Subcutaneous abdominal adipose tissue (tissue), 5 donors: ENCODE data around the gene CNTNAP5.

ENCODE experiments used
- H3K27ac ChIP-seq: one replicate; pipeline ENCODE4 v1.7.0; 2013; ENCODE audit warnings: low read depth, mild to moderate bottlenecking, inconsistent platforms, low read length, moderate library complexity
- H3K27me3 ChIP-seq, 5 donors: one replicate each; pipeline ENCODE4 v1.7.0; 2013; ENCODE audit warnings: low read length in 5 of 5, inconsistent platforms in 1 of 5; ENCODE audit not compliant: control insufficient read depth in 5 of 5, insufficient read depth in 4 of 5
- H3K36me3 ChIP-seq, 5 donors: one replicate each; pipeline ENCODE4 v1.7.0; 2013; ENCODE audit warnings: low read length in 5 of 5; ENCODE audit not compliant: control insufficient read depth in 5 of 5, insufficient read depth in 5 of 5
- H3K4me1 ChIP-seq, 5 donors: one replicate each; pipeline ENCODE4 v1.7.0; 2013; ENCODE audit warnings: low read length in 5 of 5, mild to moderate bottlenecking in 3 of 5, moderate library complexity in 1 of 5; ENCODE audit not compliant: control insufficient read depth in 5 of 5, insufficient read depth in 5 of 5
- H3K4me3 ChIP-seq, 5 donors: one replicate each; pipeline ENCODE4 v1.7.0; 2013; ENCODE audit warnings: low read length in 5 of 5, low read depth in 1 of 5
- H3K9ac ChIP-seq, 5 donors: one replicate each; pipeline ENCODE4 v1.7.0; 2013; ENCODE audit warnings: low read length in 5 of 5, mild to moderate bottlenecking in 4 of 5, moderate library complexity in 3 of 5
- H3K9me3 ChIP-seq, 5 donors: one replicate each; pipeline ENCODE4 v1.7.0; 2013; ENCODE audit warnings: low read length in 5 of 5; ENCODE audit not compliant: control insufficient read depth in 5 of 5
- donor health status: healthy.
- donor health status: healthy.
- donor health status: healthy.
- donor health status: healthy.
- donor health status: healthy.

Gene CNTNAP5

DNA sequence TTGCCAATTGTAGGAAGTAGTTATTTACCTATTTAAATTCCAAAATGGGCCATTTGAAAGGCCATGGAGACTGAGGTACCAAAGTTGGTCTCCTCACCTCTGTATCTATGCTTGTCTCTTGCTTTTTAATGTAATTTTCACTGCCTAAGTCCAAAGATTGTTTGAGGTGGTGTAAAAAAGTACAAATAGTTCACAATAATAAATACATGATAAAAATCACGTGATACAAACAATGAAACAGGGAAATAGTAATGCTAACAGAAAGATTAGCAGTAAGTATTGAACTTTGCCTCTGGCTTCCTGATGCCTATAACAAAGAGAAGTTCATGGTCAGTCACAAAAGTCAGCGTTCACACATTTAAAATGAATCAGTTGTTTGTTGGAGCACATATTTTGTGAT lies 67.6 kb downstream of the CNTNAP5 start:
- Histone ChIP-seq H3K4me1 (no peaks in the 10 kb centered on the region), H3K27me3 (no peaks in the 10 kb centered on the region), H3K9me3 (peaks cover 0 to 4% (median 0%) of the 10 kb centered on the region in 5 donors), H3K9ac (no peak overlapping the region), H3K4me3 (no peak overlapping the region), H3K27ac (no peak overlapping the region), H3K36me3 (no peaks in the 10 kb centered on the region)

- no peaks in the 10 kb centered on the region for H3K4me1 ChIP-seq
- no peaks in the 10 kb centered on the region for H3K27me3 ChIP-seq
- H3K27ac ChIP-seq = no peak overlapping the region
- no peak overlapping the region for H3K4me3 ChIP-seq
- H3K36me3 ChIP-seq = no peaks in the 10 kb centered on the region
- H3K9ac ChIP-seq = no peak overlapping the region
- H3K9me3 ChIP-seq = no peaks in the 10 kb centered on the region
Measured at GRCh38 chr2:124104914-124105313, 79.8 kb downstream of the CNTNAP5 start.

DNA sequence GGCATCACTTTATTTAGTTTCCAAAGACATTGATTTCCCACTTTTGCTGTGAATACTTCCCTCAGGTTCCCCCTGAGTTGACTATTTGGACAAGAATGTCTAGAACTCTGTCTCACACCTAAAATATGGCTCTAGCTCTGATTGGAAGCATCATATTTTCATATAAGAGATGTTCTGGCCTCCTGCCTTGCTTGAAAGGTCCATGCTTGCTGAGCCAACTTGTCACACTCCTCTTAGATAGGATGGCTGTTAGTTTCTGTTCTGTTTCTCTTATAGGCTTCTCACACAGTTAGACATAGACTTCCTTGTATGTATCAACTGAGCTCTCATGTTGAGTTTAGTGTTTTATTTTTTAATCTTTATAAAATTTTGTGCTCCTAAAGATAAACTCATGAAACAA lies 87.1 kb downstream of the CNTNAP5 start:
- Histone ChIP-seq H3K27me3 (no peaks in the 10 kb centered on the region), H3K9ac (no peak overlapping the region), H3K36me3 (no peaks in the 10 kb centered on the region), H3K27ac (no peak overlapping the region), H3K4me1 (no peaks in the 10 kb centered on the region), H3K9me3 (no peaks in the 10 kb centered on the region), H3K4me3 (no peak overlapping the region)

- no peaks in the 10 kb centered on the region for H3K36me3 ChIP-seq
- H3K9me3 ChIP-seq = no peaks in the 10 kb centered on the region
- H3K27ac ChIP-seq = no peak overlapping the region
- H3K27me3 ChIP-seq = no peaks in the 10 kb centered on the region
- H3K4me3 ChIP-seq = no peak overlapping the region
- H3K9ac ChIP-seq = no peak overlapping the region
- no peaks in the 10 kb centered on the region for H3K4me1 ChIP-seq
Measured at GRCh38 chr2:124112966-124113365, 87.9 kb downstream of the CNTNAP5 start.

DNA sequence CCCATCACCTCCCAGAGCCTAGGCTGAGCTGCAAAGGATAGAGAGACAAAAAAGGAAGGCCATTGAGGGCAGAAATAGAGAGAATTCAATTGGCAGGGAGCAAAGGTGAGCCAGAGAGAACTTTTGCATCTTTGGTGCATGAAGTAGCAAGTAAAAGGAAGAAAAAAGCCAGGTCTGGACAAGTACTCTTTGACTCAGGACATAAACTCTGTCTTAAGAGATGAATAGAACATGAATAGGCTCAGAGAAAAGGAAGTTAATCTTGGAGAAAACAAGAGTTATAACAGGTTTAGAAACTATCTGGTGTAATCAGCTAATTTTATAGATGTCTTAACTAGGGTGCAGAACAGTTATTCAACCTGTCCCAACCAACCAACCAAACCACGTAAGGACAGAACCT lies 95.2 kb downstream of the CNTNAP5 start:
- peaks cover 0 to 2% (median 0%) of the 10 kb centered on the region in 5 donors for H3K9me3 ChIP-seq

GRCh38 chr2:124121106-124121505 lies 96.0 kb downstream of the CNTNAP5 start:
- H3K36me3 ChIP-seq = no peaks in the 10 kb centered on the region
- H3K4me1 ChIP-seq = no peaks in the 10 kb centered on the region
- H3K4me3 ChIP-seq = no peak overlapping the region
- H3K9ac ChIP-seq = no peak overlapping the region
- H3K9me3 ChIP-seq = peaks cover 0 to 2% (median 0%) of the 10 kb centered on the region in 5 donors
- H3K27ac ChIP-seq = no peak overlapping the region
- H3K27me3 ChIP-seq = no peaks in the 10 kb centered on the region

More for the DNA sequence above, 95.2 kb downstream of the CNTNAP5 start:
- Histone ChIP-seq H3K36me3 (no peaks in the 10 kb centered on the region), H3K9ac (no peak overlapping the region), H3K4me1 (no peaks in the 10 kb centered on the region), H3K27ac (no peak overlapping the region), H3K27me3 (no peaks in the 10 kb centered on the region), H3K4me3 (no peak overlapping the region)

GRCh38 chr2:124121760-124122275 lies 96.7 kb downstream of the CNTNAP5 start:
- no peak overlapping the region for H3K27ac ChIP-seq
- H3K9ac ChIP-seq = no peak overlapping the region
- H3K9me3 ChIP-seq = peaks cover 0 to 2% (median 0%) of the 10 kb centered on the region in 5 donors
- no peaks in the 10 kb centered on the region for H3K36me3 ChIP-seq
- H3K4me1 ChIP-seq = no peaks in the 10 kb centered on the region
- H3K4me3 ChIP-seq = no peak overlapping the region
- H3K27me3 ChIP-seq = no peaks in the 10 kb centered on the region

DNA sequence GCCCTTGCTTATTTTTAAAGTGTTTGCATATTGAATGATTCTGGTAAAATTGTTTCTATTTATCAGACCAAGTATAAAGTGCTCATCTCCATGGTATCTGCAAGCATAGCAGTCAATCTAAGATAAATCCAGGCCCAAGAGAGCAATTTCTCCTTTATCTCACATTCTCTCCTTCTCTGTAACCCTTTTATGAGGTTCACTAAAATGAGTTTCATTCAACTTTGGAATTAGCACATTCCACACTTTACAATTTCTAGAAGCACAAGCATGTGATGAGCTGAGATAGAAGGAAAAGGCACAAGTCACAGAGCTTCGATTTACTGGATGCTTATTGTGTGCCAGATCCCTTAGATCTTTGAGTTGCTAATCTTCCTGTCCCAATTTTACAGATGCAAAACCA lies 97.3 kb downstream of the CNTNAP5 start:
- no peak overlapping the region for H3K4me3 ChIP-seq
- no peaks in the 10 kb centered on the region for H3K4me1 ChIP-seq
- no peaks in the 10 kb centered on the region for H3K27me3 ChIP-seq
- H3K9me3 ChIP-seq = peaks cover 0 to 2% (median 0%) of the 10 kb centered on the region in 5 donors
- no peak overlapping the region for H3K27ac ChIP-seq
- H3K36me3 ChIP-seq = no peaks in the 10 kb centered on the region
- H3K9ac ChIP-seq = no peak overlapping the region

DNA sequence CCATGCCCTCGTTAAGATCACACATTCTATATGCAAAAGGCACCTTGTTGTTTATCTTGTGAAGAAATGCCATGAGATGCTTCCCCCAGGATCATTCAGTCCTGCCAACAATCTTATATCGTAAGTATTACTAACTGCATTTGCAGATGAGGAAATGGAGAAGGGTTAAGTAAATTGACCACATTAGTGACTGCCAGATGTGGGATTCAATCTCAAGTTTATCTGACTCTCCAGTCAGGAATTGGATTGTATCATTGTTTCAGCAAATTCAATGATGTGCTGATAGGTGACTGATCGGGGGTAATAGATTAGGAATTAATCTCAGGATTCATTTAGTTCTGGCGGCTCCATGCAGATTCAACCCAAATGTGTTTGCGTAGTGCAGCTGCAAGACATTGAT lies 106.2 kb downstream of the CNTNAP5 start:
- H3K36me3 ChIP-seq = no peaks in the 10 kb centered on the region
- no peak overlapping the region for H3K4me3 ChIP-seq
- H3K9me3 ChIP-seq = no peaks in the 10 kb centered on the region

DNA sequence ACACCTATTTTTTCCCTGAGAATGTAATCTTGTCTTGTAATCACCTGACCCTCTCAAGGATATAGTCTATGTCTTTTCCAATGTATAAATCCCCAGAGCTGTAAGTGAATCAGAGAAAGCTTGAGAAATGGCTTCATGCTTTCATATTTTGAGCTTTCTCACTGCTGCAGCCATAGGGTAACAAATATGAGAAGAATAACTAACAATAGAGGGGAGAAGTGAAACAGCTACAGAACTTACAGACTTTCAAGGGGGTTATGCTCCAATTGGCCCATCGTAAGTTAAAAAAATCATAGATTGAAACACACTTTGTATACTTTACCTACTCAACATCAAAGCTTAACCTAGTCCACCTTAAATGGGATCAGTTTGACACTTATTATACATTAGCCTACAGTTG lies 111.0 kb downstream of the CNTNAP5 start:
- Histone ChIP-seq H3K4me1 (no peaks in the 10 kb centered on the region), H3K4me3 (no peak overlapping the region), H3K27ac (no peak overlapping the region), H3K27me3 (no peaks in the 10 kb centered on the region), H3K36me3 (no peaks in the 10 kb centered on the region), H3K9ac (no peak overlapping the region), H3K9me3 (peaks cover 0 to 3% (median 0%) of the 10 kb centered on the region in 5 donors)

More for the DNA sequence above, 106.2 kb downstream of the CNTNAP5 start:
- Histone ChIP-seq H3K27ac (no peak overlapping the region), H3K4me1 (no peaks in the 10 kb centered on the region), H3K9ac (no peak overlapping the region), H3K27me3 (no peaks in the 10 kb centered on the region)

- Histone ChIP-seq H3K4me1 (no peaks in the 10 kb centered on the region), H3K9ac (no peak overlapping the region), H3K9me3 (peaks cover 0 to 3% (median 0%) of the 10 kb centered on the region in 5 donors), H3K27me3 (no peaks in the 10 kb centered on the region), H3K27ac (no peak overlapping the region), H3K4me3 (no peak overlapping the region), H3K36me3 (no peaks in the 10 kb centered on the region)
Measured at GRCh38 chr2:124138076-124138475, 113.0 kb downstream of the CNTNAP5 start.
